Cerebellar nuclear complex (tissue), 1 donor: ENCODE measurements around the gene CDC26.
"Not testable (repeated sequence)": the region's sequence is repeated elsewhere in the genome, so short reads cannot be mapped to it uniquely, and the experiment has no call there.

ENCODE experiments used
- DNase-seq, 2 experiments: peaks; one replicate each; lab custom pipeline; 2025; lab: John Stamatoyannopoulos, UW

CDC26 gene

DNA sequence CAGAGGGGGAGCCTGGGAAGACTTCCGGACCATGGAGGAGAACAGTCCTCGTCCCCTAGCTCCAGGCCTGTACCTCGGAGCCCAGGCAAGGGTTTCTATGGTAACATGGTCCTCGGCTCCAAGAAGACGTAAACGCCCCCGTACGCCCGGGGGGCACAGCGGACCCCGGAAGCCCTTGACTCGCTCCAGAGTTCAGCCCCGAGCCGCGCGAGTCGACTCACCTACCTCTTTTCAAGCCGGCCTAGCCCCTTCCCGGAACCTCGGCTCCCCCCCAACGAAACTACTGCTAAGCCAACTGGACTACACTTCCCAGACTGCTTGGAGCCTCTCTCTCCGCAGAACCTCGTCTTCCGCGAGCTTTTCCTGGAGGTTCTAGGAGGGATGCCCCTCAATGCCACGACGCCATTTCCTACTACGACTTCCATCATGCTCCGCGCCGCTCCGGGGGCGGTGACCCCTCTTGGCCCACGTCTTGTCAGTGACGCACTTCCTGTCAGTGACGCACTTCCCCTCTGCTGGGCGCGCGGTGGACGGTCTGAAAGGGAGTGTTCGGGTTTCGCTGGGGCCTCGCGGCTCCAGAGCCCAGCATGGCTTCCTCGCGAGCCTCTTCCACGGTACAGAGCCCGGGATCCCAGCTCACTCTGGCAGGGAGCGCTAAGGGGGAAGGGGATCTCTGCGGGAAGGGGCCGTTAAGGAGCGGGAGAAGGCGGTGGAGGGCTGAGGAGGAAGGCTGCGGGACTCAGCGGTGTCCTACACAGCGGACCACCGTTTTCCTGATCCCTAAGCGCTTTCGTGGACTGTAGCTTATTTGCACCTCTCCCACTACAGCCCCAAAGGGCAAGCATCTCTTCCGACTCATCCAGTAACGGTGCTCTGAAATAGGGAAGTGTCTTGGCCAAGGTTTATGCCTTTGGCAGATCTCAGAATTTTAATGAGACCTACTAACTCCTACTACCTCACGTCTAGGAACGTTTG is at the start of gene CDC26, which contains the start of gene PRPF4:
CDC26 (minus strand) TSS at position 416 of the 975 bp plus-strand sequence. CDS start 3,065 bp downstream, outside the sequence.
PRPF4 (plus strand) TSS at position 502 of the 975 bp plus-strand sequence; CDS start at position 588, 86 bp downstream.
- peak; percentile 87 to 92 for DNase-seq

GRCh38 chr9:113322671-113323070 is 47.3 kb upstream of the CDC26 start:
- DNase-seq, result no peak

DNA sequence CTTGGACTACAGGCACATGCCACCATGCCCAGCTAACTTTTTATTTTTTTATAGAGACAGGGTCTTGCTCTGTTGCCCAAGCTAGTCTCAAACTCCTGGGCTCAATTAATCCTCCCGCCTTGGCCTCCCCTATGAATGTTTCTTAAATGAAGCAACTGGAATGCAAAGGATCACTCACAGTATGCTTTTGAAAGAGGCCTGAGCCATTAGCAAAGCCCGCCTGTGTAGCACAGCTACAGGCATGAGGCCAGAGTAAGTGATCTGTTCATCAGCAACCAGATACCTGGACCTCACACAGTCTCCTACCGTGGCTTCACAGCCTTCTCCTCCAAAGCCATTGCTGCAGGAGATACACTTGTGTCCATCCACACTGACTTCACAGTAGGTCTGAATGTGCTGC is 44.7 kb upstream of the CDC26 start:
- DNase-seq, result no peak

GRCh38 chr9:113319054-113319453 is 43.7 kb upstream of the CDC26 start:
- no peak for DNase-seq

- no peak for DNase-seq
Observed at GRCh38 chr9:113317777-113318176, 42.4 kb upstream of the CDC26 start.

- DNase-seq, result no peak
Observed at GRCh38 chr9:113316030-113316429, 40.7 kb upstream of the CDC26 start.

- no peak for DNase-seq
Observed at GRCh38 chr9:113315231-113315630, 39.9 kb upstream of the CDC26 start.

DNA sequence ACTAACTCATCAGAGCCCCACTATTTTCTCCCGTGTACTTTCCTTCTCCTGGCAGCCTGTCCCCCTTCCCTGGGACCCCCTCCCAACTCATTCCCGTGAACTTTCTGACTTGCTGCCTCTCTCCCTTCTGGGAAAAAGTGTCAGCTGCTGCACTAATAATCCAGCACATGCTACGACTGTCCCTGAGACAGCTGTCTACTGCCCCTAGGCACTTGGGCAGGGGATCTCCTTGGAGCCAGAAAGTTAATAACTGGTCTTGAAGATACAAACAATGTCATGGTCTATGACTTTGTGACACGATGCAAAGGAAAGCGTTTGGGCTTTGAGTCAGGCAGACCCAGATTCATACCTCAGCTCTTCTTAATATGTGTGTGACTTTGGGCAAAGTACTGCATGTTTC is 37.9 kb upstream of the CDC26 start:
- no peak for DNase-seq

- no peak for DNase-seq
Observed at GRCh38 chr9:113311961-113312360, 36.6 kb upstream of the CDC26 start.

- DNase-seq, result no peak
Observed at GRCh38 chr9:113310538-113310937, 35.2 kb upstream of the CDC26 start.

- no peak for DNase-seq
Observed at GRCh38 chr9:113309204-113309813, 33.9 kb upstream of the CDC26 start.

- DNase-seq, result no peak
Observed at GRCh38 chr9:113307396-113307975, 32.1 kb upstream of the CDC26 start.

DNA sequence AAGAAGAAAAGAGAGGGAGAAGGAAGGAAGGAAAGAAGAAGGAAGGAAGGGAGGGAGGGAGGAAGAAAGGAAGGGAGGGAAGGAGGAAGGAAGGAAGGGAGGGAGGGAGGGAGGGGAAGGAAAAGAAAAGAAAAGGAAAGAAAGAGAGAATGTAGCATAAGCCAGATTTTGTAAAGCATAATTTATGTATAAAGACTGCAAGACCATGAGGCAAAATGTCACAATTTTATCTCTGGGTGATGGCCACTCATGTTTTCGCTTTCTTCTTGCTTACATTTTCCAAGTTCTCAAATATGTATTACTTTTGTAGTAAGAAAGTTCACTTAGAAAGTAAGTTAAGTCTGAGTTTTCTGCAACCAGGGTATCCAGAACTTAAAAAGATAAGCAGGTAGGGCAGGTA is 31.2 kb upstream of the CDC26 start:
- no peak for DNase-seq

DNA sequence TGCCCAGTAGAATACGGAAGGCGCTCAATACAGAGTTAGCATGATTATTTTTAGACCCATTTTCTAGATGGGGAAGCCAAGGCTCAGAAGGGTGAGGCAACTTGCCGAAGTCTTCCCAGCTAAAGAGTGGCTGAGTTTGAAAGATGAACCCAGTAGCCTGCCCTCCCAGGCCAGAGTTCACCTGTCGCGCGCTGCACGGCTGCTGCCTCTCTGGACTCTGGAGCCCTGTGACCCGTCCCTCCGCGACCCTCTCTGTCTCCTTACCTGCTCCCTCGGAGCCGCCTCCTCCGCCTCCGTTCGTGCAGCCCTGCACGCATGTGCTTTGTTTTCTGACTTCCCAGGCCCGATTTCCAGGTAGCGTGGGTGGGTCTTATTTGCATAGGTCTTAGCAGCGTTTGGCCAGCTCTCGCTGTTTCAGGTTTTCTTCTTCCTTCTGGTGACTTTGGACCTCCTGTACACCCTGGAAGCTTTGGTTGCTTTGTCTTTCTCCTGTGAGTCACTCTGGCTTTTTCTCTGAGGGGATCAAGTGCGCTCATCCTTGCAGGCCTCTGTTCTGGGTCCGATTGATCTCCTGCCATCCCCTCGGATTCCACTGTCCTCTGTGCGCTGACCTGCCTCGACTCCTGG is 27.5 kb upstream of the CDC26 start, which contains the start of gene RNF183:
RNF183 (minus strand) TSS at position 585 of the 627 bp plus-strand sequence. CDS start 5,192 bp downstream, outside the sequence.
- DNase-seq, result no peak

GRCh38 chr9:113301548-113301947 is 26.2 kb upstream of the CDC26 start:
- DNase-seq, result no peak

DNA sequence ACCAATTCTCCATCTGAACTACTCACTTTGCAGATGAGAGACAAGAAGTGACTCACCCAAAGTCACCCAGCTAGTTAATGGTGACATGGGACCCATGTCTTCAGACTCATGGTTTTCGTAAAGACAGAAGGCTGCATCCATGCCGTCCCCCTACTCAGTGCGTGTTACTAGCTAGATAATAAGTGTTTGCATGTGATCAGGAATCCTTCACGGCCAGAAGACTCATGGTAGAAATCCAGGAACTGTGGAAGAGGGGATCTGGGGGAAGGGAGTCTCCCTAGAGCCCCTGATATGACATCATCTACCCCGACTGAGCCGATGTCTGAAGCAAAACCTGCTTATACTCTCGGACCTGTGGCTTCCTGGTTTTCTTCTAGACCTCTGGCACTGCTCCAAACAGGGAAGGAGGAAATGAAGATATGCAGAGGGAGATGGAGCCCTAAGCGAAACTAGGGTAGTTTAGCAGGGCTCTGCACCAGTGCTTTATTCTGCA is 24.5 kb upstream of the CDC26 start:
- no peak for DNase-seq

GRCh38 chr9:113298924-113299770 is 23.8 kb upstream of the CDC26 start:
- DNase-seq, result no peak

DNA sequence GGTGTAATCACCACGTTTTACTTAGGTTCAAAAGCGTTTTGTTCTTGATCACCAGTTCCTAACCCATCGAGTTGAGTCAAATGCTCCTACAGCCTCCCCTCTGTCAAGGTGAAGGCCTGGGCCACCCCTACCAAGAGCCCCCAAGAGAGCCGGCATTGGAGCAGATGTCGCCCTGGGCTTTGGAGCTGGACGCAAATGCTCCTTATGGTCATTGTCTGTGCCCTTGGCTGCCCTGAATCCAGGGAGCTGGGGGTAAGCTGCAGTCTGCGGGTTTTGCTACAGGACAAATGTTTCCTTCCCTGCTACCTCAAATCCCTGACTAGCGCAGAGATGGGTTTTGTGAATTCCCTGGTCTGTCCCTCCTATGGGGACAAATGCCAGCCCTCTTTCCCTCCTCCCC is 22.9 kb upstream of the CDC26 start:
- no peak for DNase-seq

GRCh38 chr9:113296796-113297558 is 21.6 kb upstream of the CDC26 start:
- DNase-seq, result no peak

DNA sequence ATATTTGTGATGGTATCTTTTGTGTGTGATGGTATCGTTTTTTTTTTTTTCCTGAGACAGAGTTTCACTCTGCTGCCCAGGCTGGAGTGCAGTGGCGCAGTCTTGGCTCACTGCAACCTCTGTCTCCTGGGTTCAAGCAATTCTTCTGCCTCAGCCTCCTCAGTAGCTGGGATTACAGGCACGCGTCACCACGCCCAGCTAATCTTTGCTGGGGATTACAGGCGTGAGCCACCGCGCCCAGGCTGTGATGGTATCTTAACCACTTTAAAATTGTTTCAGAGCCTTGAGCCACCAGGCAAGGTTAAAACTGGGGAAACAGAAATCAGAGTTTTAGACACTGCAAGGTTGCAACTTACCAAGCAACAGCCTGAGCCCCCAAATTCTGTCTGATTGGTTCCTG is 20.9 kb upstream of the CDC26 start:
- not testable (repeated sequence) for DNase-seq
